Activated CD8-positive, alpha-beta memory T cell treated with anti-CD3 and anti-CD28 coated beads, Interleukin-2, amount 50 U/mL, for 24 hours (primary cell): ENCODE results near the gene DNAH17.
"Not testable (repeated sequence)": the region's sequence is repeated elsewhere in the genome, so short reads cannot be mapped to it uniquely, and the experiment has no call there.

Experiments used
- DNase-seq: peaks from one replicate; pipeline ENCODE4 v3.0.0-alpha.2; 2020; ENCODE audit errors: extremely low read depth

The DNAH17 gene

DNA sequence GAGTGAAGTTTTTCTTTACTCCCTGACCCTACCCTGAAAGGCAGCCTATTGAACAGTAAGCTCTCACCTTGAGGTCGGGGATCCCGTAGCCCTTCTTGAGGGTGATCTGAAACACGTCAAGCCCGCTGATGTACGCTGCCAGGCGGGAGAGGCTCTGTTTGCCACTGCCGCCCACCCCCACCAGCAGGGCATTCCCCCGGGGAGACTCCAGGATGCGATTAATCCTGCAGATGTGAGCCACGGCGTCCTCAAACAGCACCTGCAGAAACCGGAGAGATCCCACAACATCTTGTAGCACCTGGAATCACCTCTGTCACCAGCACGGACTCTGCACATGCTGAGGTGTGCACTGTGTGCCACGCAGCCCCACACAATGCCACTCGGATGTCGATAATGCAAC is 102.0 kb downstream of the DNAH17 start:
- DNase-seq: no peak

DNA sequence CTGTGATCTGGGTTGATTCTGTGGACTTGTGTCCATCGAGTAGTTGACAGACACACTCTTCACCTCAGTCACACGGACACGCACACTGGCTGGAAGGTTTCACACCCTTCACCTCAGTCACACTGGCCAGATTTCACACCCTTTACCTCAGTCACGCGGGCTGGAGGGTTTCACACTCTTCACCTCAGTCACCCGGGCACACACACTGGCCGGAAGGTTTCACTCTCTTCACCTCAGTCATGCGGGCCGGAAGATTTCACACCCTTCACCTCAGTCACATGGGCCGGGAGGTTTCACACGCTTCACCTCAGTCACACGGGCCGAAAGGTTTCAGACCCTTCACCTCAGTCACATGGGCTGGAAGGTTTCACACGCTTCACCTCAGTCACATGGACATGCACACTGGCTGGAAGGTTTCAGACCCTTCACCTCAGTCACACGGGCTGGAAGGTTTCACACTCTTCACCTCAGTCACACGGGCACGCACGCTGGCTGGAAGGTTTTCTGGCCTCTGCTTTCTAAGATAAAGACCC is 102.5 kb downstream of the DNAH17 start:
- no peak for DNase-seq

DNA sequence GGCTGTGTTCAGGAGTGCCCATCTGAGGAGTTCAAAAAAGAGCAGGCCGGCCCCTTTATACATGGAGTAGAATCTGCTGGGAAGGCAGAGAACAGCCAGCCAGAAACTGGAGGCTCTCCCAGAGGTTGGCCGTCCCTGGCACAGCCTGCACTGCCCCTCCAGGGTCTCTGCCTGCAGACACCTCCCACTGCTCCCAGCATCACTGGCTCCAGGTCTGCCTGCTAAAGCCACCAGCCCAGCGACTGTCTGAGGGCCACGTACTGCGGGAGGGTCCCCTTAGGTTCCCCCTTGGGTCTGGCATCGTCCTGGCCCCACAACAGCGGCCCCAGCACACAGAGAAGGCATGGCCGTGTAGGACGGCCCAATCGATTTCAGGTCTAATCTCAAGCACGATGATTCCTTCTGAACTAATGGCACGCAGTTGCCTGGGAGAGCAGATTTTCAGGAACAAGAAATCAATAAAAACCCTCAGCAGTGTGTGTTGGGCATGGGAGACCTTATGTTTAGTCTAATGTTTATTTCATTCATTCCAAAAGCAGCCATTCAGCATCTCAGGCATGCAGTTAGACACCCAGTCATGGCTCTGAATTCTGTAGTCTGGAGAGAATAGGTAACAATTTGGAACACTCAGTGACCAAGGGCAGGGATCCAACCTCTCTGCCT is 103.1 kb downstream of the DNAH17 start:
- DNase-seq: no peak

DNA sequence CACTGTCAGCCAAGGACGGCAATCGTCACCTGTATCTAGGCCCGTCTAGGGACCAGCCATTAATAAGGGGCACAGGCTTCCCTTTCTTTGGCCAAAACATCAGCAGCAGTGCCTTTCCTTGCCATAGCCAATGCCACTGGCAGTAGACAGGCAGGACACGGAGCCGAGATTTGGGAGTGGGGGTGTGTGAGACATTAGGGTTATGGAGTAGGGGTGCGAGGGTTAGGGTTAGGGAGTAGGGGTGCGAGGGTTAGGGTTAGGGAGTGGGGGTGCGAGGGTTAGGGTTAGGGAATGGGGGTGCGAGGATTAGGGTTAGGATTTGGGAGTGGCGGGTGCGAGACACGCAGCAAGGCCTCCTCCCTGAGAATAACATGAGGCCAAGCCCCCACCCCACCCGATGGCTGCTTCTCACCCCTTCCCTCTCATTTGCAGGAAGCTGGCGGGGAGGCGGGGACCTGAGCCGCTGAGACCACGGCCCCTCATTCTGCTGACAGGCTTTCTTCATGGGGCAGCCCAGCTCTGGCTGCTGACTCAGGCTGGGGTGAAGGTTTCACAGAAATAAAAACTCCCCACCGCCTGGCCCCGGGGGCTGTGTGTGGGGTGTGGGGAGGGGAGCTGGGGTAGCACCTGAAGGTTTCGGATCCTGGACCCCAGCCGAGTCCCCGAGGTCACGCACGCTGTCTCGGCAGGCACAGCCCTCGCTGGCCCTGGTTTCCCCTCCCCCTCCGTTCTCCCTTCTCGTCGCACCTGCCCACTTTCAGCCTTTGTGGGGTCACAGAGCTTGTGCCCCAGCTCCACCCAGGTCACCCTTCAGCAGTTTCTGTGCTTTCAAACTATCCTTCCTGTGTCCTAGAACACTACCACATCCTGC is 104.9 kb downstream of the DNAH17 start:
- no peak for DNase-seq

DNA sequence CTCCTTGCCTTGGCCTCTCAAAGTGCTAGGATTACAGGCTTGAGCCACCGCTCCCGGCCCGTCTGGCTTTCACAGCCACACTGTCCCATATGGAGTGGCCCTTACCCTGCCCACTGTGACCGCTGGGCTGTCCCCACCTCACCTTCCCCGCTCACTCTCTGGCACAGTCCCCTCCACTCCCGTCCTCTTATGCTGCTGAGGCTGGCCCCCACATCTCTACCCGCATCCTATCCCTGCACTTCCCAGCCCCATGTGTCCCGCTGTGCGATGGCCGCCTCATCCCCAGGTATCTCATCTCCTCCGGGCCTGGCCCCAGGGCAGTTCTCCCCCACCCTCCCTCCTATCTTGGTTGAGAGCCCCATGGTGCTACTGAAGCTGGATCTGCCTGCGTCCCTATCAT is 105.6 kb downstream of the DNAH17 start:
- no peak for DNase-seq

DNA sequence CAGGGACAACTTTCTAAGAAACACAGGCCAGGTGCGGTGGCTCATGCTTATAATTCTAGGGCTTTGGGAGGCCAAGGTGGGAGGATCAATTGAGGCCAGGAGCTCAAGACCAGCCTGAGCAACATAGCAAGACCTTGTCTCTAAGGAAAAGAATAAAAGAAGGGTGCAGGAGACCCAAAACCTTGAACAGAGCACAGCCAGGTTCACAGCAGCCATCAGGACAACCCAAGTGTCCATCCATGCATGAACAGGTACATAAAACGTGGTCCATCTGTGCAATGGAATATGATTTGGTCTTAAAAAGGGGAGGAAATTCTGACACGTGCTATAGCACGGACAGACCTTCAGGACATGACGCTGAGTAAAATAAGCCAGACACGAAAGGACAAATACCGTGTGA is 107.8 kb downstream of the DNAH17 start:
- no peak for DNase-seq

DNA sequence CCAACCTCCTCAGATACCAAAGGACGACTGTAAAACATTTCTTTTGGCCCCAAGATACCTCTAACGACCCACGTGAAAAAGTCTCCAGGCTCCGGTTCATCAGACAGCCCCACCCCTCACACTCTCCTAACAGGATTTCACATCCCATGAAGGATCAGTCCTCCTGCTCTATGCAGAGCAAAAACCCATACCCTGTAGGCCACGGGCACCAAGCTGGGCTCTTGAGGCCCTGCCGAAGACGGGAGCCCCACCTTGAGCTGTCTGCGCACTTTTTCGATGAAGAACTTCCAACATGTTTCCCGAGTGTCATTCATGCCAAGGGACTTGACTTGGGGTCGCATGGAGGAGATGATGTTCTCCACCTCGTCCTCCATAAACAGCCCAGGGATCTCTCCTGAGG is 108.8 kb downstream of the DNAH17 start:
- no peak for DNase-seq

DNA sequence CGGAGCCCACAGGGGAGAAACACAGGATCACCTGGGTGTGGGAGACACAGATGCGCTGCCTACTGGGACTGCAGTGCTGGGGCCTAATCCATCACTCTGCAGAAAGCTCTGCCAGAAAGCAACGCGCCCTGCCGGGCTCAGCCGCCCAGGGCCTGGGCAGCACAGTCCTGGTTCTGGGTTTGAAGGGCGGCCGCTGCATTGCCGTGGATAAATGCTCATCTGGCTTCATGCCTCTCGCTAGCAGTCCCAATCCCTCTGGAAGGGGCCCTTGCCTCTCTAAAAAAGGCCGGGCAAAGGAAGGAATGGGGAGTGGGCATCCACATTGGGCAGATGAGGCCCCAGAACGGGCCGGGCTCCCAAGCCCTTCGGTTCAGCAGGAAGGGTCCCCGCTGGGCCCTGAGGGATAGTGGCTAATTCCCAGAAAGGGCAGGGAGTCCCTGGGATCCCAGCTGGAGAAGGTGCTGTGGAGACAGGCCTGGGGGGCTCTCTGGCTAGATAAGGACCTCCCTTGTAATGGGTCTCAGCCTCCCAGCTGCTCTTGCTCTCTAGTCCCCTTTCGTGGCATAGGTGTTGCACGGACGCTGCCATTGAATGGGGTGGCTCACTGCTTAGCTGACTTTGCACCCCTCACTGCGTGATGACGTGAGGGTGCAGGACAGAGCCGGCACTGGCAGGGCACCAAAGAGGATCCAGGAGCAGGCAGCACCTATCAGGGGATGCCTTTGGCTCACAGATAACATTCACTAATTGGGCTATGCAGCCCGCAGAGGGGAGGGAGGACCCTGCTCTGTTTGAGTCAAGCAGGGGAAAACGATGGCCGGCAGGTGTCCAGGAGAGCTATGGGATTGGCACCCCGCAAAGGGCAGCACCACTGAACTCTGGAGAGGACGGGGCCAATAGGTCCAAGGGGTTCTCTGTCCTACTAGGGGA is 110.1 kb downstream of the DNAH17 start:
- no peak for DNase-seq

DNA sequence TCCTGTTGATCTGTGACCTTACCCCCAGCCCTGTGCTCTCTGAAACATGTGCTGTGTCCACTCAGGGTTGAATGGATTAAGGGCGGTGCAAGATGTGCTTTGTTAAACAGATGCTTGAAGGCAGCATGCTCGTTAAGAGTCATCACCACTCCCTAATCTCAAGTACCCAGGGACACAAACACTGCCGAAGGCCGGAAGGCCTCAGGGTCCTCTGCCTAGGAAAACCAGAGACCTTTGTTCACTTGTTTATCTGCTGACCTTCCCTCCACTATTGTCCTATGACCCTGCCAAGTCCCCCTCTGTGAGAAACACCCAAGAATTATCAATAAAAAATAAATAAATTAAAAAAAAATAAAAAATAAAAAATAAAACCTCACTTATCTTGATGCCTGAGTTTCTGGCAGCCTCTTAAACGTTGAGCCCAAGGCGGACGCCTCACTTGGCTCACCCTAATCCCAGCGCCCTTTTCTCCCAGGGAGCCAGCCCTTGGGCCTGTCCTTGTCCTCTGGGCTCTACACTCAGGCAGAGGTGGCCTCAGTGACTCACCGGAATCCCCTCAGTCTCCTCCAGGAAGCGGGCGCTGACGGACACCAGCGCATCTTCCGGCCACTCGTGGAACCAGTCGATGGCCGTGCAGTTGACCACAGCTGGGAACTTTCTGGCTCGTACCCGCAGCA is 110.9 kb downstream of the DNAH17 start:
- not testable (repeated sequence) for DNase-seq

DNA sequence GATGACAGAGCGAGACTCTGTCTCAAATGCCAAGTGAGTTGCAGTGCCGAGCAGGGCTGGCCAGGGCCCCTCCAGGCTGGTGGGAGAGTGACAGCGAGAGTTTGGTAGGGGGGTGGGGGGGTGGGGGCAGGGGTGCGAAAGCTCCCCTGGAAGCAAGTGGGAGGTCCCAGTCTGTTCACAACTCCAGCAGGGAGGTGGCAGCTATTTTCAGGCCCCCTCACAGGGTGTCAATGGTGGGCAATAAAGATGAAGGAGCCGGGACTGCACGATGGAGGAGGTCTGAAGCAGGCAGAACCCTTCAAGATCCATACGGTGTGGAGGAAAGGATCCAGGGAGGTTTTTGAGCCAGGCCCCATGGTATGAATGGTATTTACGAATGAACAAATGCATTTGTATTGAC is 115.0 kb downstream of the DNAH17 start:
- DNase-seq: no peak

DNA sequence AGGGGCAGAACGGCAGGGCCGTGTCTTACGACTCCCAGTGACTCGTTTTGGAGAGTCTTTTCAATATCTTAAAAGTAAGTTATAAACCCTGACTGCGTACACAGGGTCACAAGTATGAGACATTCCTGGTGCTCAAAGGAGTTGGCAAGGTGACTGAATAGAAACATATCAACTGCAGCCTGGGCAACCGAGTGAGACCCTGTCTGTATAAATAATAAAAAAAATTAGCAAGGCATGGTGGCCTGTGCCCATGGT is 115.5 kb downstream of the DNAH17 start:
- DNase-seq: no peak

DNA sequence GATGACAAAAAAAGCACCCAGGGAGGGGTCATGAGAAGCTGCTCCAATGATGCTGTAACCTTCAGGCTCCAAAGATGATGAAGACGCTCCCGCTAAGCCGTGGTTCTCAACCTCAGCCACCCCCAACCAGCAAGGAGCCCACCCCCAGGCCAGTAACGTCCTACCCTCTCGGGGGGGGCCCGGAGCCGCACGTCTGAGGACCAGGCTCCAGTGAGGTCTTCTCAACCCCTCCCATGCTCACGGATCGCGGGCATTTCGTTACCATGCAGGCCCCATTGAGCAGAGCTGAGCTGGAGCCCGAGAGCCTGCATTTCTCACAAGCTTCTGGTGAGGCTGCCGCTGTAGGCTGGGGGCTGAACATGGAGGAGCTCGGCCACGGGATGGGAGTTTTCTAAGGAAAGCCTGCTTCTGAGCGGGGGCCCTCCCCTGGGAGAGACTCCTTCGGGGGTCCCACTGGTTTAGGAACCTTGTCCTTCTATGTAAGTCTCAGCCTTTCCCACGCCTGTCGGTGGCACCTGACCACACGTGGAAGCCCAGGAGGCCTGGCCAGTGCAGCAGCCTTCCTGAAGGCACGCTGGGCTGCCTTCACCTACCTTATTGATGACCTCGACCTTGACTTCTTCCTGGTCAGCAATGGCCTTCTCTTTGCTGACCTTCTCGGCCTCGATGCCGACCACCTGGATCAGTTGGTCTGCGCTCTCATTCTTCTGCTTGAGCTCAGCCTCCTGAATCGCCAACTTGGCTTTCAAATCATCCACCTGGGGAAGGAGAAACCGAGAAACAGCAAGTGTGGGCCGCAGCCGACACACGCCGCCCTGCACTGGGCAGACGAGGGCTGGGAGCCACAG is 116.0 kb downstream of the DNAH17 start:
- no peak for DNase-seq

DNA sequence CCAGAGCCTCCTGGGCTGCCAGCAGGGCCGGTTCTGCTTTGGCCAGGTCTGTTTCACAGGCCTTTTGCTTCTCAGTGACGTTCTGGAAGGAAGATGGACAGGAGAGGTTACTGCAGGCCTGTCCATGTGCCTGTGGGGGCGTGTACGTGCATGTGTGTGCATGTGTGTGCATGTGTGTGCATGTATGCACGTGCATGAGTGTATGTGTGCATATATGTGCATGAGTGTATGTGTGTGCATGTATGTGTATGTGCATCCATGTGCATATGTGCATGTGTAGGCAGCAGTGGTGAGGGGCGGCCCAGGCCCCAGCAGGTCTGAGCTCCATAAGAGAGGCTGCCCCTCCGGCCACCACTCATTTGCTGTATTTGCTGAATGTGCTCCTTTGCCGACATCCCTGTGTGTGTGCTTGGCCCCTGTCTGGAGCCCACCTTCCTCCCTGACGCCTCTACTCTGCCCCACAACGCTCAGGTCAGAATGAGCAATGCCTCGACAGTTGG is 117.0 kb downstream of the DNAH17 start:
- DNase-seq: no peak

DNA sequence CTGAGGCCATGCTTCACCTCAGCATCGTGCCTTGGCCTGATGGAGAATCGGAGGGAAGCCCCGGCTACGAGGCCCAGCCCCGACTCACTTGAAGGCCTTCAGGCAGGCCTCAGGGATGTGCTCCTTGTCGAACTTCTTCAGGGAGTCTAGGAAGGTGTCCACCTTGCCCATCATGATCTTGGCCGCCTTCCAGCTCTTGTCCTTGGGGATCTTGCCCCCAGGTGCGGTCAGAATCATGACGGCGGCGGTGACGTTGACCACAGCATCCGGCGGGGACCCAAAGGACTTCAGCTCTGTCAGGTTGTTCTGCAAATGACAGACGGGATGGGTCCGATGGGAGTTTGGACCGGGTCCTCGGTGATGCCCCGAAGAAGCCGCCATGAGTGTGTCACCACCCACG is 117.5 kb downstream of the DNAH17 start:
- no peak for DNase-seq

DNA sequence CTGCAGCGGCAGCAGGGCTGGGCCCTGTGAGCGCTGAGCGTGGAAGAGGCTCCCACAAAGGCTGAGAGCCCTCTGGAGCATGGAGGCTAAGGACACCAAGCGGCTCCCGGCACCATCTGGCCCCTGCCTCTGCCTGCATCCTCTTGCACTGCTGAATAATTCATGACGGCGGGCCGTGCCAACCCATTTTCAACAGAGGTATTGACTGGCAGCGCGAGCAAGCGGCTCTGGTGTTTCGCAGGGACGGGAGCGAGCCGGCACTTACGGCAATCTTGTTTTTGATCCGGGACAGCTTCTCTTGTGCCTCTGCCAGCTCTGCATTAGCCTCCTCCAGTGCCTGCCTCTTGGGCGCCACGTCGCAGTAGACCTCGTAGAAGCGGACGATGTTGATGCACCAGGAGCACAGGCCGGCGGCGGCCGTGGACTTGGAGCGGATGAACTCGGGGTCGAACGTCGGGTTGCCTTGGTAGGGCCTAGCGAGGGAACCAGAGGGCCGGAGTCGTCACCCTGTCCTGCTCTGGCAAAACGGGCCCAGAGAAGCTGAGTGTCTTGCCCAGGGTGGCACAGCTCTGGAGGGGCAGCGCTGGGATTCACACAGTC is 118.4 kb downstream of the DNAH17 start:
- DNase-seq: no peak

DNA sequence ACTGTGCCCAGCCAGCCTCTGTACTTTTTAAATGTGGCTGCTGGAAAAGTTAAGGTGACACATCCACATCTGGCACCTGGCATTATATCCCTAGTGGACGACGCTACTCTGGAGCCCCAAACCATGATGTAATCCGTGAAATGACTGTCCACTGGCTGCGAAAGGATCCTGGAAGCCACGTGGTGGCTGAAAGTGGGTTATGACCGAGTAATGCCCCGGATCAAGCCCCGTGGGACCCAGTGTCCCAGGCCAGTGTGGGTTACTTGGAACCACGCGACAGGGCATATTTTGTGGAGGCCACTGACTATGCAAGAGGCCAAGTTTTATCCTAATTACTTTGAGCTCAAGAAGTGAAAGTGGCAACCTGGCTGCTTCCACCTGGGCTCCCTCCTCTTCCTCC is 119.1 kb downstream of the DNAH17 start:
- no peak for DNase-seq

DNA sequence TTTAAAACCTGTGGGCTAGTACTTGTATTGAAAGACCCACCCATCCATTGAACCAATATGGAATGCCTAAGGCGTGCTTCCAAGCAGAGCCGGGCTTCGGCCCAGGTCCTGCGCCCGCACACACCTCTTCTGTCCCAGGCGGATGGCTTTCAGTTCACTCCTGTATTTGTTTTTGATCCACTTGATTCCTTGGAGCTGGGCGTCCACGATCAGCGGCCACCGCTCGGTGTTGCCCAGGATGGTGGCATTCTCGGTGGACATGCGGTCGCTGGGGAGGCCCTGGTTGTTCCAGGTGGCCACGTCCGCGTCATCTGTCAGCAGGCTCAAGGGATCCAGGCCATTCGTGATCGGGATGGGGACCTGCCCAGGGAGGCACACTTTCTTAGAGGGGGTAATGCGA is 122.8 kb downstream of the DNAH17 start:
- no peak for DNase-seq

DNA sequence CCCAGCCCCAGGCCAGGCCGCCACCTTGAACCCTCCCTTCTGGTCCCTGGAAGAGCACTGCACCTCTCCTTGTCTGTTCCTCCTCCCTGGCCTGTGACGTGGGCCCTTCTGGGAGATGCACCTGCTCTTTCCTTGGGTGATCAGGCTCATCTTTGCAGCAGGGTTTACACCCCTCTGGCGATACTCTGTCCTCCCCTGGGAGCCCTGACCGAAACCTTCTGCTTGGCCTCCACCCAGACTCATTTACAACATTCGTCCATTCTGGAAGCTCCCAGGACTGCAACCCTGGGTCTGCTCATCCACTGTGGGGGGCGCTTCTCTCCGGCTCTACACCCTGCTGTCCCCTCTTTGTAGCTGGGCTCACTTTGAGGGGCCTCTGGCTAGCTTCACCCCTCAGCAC is 125.4 kb downstream of the DNAH17 start:
- no peak for DNase-seq

DNA sequence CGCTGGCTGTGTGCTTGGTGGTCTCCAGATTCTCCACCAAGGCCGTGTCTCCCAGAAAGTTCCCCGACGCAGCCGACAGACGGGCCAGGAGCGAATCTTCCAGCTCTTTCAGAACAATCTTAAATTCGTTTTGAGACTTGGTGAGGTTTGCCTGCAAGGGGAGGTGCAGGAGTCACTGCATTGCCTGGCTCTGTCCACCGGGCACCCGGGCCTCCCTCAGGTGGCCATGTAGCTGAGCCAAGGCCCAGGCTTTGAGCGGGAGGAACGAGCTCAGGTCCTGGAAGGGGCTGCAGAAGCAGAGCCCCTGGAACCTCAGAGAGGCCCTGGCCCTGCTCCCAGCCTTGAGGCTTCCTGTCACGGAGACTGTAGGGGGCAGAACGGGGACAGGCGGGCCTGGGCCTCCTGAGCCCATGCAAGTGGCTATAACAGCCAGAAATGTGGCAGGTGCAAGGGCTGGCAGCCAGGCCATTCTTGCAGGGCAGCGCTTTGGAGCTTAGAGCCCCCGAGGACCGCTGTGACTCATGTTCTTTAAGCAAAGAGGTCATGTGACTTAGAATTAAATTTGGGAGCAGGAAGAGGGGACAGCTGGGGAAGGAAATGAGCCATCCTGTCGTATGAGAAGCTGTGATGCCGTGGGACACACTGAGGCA is 126.4 kb downstream of the DNAH17 start:
- no peak for DNase-seq
